Activated CD8-positive, alpha-beta T cell treated with anti-CD3 and anti-CD28 coated beads for 36 hours (primary cell): ENCODE measurements around the gene CD69. TPM values are rescaled to one million over a fixed set of nuclear protein-coding genes. Genes with fewer than 3 reads are reported as not detected.
A peak's percentile ranks its signal among the peaks of the same experiment; 100 is the strongest.

Source experiments
- ATAC-seq: fragments of 200-7000 bp; cut with Tn5 transposase; one replicate; pipeline ENCODE4 v1.10.0; 2021; ENCODE audit warnings: mild to moderate bottlenecking, moderate library complexity
- CTCF ChIA-PET: fragments of 350-600 bp; sonication (Branson Sonifier 250); formaldehyde crosslinking; loops from one replicate; lab custom pipeline; 2021; ENCODE audit warnings: antibody characterized with exemption; lab: Charles Lee
- POLR2A ChIA-PET: fragments of 350-600 bp; sonication (Branson Sonifier 250); formaldehyde crosslinking; loops from one replicate; lab custom pipeline; 2021; ENCODE audit warnings: antibody characterized with exemption; lab: Charles Lee
- DNase-seq: peaks from one replicate; pipeline ENCODE4 v3.0.0-alpha.2; 2020
- H3K27ac Mint-ChIP-seq: one replicate; pipeline ENCODE4 v1.8.0; 2021; ENCODE audit warnings: mild to moderate bottlenecking, mixed read lengths
- H3K27me3 Mint-ChIP-seq: one replicate; pipeline ENCODE4 v1.8.0; 2021; ENCODE audit warnings: mixed read lengths
- H3K36me3 Mint-ChIP-seq: one replicate; pipeline ENCODE4 v1.8.0; 2021; ENCODE audit warnings: low read depth, mixed read lengths
- H3K4me1 Mint-ChIP-seq: one replicate; pipeline ENCODE4 v1.8.0; 2021; ENCODE audit warnings: low read depth, mixed read lengths
- H3K4me3 Mint-ChIP-seq: one replicate; pipeline ENCODE4 v1.8.0; 2021; ENCODE audit warnings: mild to moderate bottlenecking, moderate library complexity, mixed read lengths
- H3K9me3 Mint-ChIP-seq: one replicate; pipeline ENCODE4 v1.8.0; 2021; ENCODE audit warnings: mixed read lengths
- intact Hi-C: fragments of 100-400 bp; cut with micrococcal nuclease; formaldehyde crosslinking; loops from one replicate; pipeline ENCODE4 v1.10.0; 2022
- total RNA-seq, 2 experiments: library from RNA; stranded (reverse); gene quantifications; one replicate each; pipeline ENCODE4 v1.2.3, GENCODE V29; 2021
- TF ChIP-seq, protein P1 (sequence below): fragments of 200-600 bp; IDR thresholded peaks from one replicate; pipeline ENCODE4 v1.8.0; 2022; ENCODE audit warnings: antibody characterized with exemption, mild to moderate bottlenecking

The CD69 gene
- total RNA-seq, 2 experiments from 2014 or later: 166 to 174 TPM

DNA sequence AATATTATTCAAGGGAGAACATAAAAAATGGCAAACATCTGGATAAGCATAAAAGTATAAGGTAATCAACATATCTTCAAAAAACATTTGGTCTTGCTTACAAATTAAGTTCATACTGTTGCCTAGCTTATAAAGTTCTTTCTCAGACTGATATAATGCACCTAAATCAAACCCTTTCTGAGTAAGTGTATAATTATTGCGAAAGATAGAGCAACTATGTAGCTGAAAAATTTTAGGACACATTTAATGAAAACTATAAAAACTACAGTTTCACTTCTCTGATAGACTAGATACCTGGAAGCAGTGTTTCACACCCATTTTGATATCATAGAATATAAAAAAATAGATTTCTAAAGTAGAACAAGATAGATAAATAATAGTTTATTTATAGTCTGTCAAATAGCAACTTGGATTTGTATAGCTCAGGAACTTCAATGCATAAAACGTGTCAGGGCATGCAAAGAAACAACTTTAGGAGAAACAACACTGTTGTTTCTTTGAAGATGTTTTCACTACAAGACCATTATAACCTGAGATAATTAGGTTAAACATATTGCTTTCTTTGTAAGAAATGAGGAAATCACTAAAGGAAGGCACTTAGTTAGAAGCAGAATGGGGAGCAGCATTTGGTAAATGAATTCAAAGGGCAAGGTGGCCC, 35.4 kb downstream of the CD69 start:
- DNase-seq: no peak
- H3K9me3 Mint-ChIP-seq: no peaks in the 10 kb centered on the region
- ATAC-seq: no peak
- POLR2A ChIA-PET: interaction anchor here (0.7 to 1.0 kb wide), 2 partner anchors 8 to 78 kb away, joined by 3 to 4 read pairs; no protein-coding TSS in a partner anchor
- peaks cover 4% of the 10 kb centered on the region for H3K27me3 Mint-ChIP-seq
- CTCF ChIA-PET: interaction anchor here (0.7 to 1.8 kb wide), 6 partner anchors 14 to 23 kb away, joined by 3 to 11 read pairs (median 4); no protein-coding TSS in a partner anchor
- no peak overlapping the region for H3K27ac Mint-ChIP-seq
- no peak overlapping the region for H3K4me3 Mint-ChIP-seq
- intact Hi-C loops: no loop called here
- TF ChIP-seq, protein P1, sequence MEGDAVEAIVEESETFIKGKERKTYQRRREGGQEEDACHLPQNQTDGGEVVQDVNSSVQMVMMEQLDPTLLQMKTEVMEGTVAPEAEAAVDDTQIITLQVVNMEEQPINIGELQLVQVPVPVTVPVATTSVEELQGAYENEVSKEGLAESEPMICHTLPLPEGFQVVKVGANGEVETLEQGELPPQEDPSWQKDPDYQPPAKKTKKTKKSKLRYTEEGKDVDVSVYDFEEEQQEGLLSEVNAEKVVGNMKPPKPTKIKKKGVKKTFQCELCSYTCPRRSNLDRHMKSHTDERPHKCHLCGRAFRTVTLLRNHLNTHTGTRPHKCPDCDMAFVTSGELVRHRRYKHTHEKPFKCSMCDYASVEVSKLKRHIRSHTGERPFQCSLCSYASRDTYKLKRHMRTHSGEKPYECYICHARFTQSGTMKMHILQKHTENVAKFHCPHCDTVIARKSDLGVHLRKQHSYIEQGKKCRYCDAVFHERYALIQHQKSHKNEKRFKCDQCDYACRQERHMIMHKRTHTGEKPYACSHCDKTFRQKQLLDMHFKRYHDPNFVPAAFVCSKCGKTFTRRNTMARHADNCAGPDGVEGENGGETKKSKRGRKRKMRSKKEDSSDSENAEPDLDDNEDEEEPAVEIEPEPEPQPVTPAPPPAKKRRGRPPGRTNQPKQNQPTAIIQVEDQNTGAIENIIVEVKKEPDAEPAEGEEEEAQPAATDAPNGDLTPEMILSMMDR: no peak
- H3K4me1 Mint-ChIP-seq: peaks cover 31% of the 10 kb centered on the region
- H3K36me3 Mint-ChIP-seq: peaks cover 3% of the 10 kb centered on the region

DNA sequence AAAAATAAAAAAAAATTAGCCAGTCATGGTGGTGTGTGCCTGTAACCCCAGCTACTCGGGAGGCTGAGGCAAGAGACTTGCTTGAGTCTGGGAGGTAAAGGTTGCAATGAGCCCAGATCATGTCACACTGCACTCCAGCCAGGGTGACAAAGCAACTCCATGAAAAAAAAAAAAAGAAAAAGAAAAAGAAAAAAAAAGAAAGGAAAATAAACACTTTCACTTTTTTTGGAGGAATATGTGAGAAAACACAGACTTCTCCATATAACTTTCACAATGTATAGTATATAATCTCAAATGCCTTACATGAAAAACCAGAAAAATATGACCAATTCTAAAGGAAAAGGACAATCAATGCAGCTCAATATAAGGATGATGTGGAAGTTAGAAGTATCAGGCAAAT, 36.7 kb downstream of the CD69 start:
- Mint-ChIP-seq H3K4me3 (no peak overlapping the region), H3K27ac (no peak overlapping the region), H3K9me3 (no peaks in the 10 kb centered on the region), H3K36me3 (peaks cover 6% of the 10 kb centered on the region), H3K4me1 (peaks cover 33% of the 10 kb centered on the region), H3K27me3 (peaks cover 4% of the 10 kb centered on the region)
- TF ChIP-seq, protein P1: no peak
- ChIA-PET CTCF (interaction anchor here (0.7 to 1.8 kb wide), 4 partner anchors 11 to 25 kb away, joined by 3 to 5 read pairs (median 4); no protein-coding TSS in a partner anchor), POLR2A (no interaction called here)
- ATAC-seq (no peak), DNase-seq (no peak)
- intact Hi-C loops: no loop called here

DNA sequence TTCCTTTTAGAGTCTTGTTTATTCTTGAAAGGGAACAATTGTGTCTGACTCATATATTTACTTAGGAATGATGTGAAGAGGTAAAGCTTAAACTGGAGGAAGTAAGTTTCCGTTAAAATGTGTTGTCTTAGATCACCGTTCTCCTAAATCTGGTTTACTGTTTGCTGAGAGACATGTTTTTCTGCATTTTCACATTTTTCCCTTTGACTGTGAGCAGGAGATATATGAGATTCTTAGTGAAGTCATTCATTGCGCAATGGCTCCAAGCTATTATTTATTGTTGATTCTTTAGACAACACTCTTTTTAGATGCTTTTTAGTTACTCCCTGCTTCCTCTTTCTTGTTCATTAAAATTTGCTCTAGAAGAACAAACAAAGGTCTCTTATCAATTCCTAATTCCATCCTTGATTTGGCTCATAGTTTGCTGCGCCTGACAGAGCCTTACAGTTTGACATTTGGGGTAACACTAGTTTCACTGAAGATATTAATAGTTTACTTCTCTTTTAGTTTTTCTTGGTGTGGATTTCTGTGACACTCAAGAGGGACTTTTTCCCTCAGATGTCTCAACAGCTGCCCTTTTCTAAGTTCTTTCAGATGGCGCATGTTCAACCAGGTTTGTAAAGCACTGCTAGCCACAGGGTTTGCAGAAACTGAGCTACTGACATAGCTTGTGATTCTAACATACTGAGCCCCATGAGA, 39.2 kb downstream of the CD69 start:
- Mint-ChIP-seq H3K27me3 (peaks cover 4% of the 10 kb centered on the region), H3K4me3 (no peak overlapping the region), H3K9me3 (no peaks in the 10 kb centered on the region), H3K27ac (no peak overlapping the region), H3K4me1 (peaks cover 34% of the 10 kb centered on the region), H3K36me3 (peaks cover 6% of the 10 kb centered on the region)
- POLR2A ChIA-PET: interaction anchor here (0.6 to 2.2 kb wide), 5 partner anchors 13 to 28 kb away, joined by 3 to 12 read pairs (median 3); no protein-coding TSS in a partner anchor
- intact Hi-C loops: no loop called here
- DNase-seq (no peak), ATAC-seq (peak; percentile 51)
- TF ChIP-seq, protein P1: no peak
- CTCF ChIA-PET: interaction anchor here (0.5 to 7.2 kb wide), 7 partner anchors 10 to 1177 kb away, joined by 3 to 67 read pairs (median 3); no protein-coding TSS in a partner anchor

DNA sequence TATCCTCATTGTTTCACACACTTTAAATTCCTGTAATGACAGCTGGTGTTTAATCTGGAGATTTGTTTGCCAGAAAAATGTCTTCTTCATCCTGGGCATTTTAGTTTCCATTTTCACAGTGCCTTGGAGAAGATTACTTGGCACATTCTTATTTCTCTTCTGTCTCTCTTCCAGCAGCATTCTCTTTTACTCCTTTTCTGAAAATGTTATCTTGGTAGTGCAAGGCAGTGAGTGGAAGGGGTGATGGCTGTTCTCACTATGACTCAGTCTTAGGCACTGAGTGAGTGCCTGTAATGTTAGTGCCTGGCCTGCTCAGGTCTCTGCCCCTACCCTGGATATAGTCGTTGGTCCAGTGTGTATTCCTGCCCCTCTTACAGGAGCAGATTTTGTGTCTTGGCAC, 40.9 kb downstream of the CD69 start:
- peaks cover 8% of the 10 kb centered on the region for H3K36me3 Mint-ChIP-seq
- H3K4me3 Mint-ChIP-seq: no peak overlapping the region
- DNase-seq (peak; percentile 19), ATAC-seq (peak; percentile 79)
- TF ChIP-seq, protein P1: no peak
- H3K27me3 Mint-ChIP-seq: peaks cover 4% of the 10 kb centered on the region
- intact Hi-C loops: no loop called here
- H3K27ac Mint-ChIP-seq: no peak overlapping the region
- ChIA-PET POLR2A (interaction anchor here (1.4 kb wide), 1 partner anchor 20 kb away, joined by 3 read pairs; no protein-coding TSS in a partner anchor), CTCF (interaction anchor here (7.2 kb wide), 1 partner anchor 12 kb away, joined by 67 read pairs; no protein-coding TSS in a partner anchor)
- H3K4me1 Mint-ChIP-seq: peaks cover 39% of the 10 kb centered on the region
- H3K9me3 Mint-ChIP-seq: no peaks in the 10 kb centered on the region
